HCT116 (cell line): ENCODE results near the gene HESX1. TPM values are rescaled to one million over a fixed set of nuclear protein-coding genes. Genes with fewer than 3 reads are reported as not detected.

Experiments used
- ATAC-seq: fragments of 200-7000 bp; cut with Tn5 transposase; 2 replicates; pipeline ENCODE4 v1.9.1; 2020; ENCODE audit warnings: mild to moderate bottlenecking, moderate library complexity
- BruUV-seq: library from RNA; stranded (reverse); fragments of 400-500 nt; replicated peaks from 2 replicates; lab custom pipeline; 2021; lab: Mats Ljungman, UMichigan
- CTCF ChIA-PET: fragments of 300-600 bp; sonication (Branson Sonifier 250); formaldehyde crosslinking; loops from one replicate; lab custom pipeline; 2021; ENCODE audit warnings: antibody characterized with exemption; lab: Charles Lee
- POLR2A ChIA-PET: fragments of 300-600, 350-600 bp; sonication (Branson Sonifier 250); formaldehyde crosslinking; loops from one replicate; lab custom pipeline; 2021; ENCODE audit warnings: antibody characterized with exemption; lab: Charles Lee
- RAD21 ChIA-PET, 2 experiments: fragments of 300-600 bp; sonication (Branson Sonifier 250); formaldehyde crosslinking; loops; one replicate each; lab custom pipeline; 2023; ENCODE audit warnings: low total read pairs in 2 of 2; ENCODE audit not compliant: uncharacterized antibody in 2 of 2, unreplicated experiment in 2 of 2, low non-redundant PET in 1 of 2; lab: Charles Lee
- DNase-seq: peaks from one replicate; pipeline ENCODE4 v3.0.0-alpha.2; 2010; ENCODE audit warnings: low read depth, low spot score
- H2AFZ ChIP-seq: fragments of 200-600 bp; shearing (Covaris generic), sonication (generic); 2 replicates; pipeline ENCODE4 v1.6.1; 2017; ENCODE audit warnings: low read depth, mixed run types, mixed read lengths, antibody characterized with exemption, low read length; ENCODE audit not compliant: poor library complexity, severe bottlenecking
- H3K27ac ChIP-seq: 2 replicates; pipeline ENCODE4 v1.5.1; 2012; ENCODE audit warnings: low read depth, low read length
- H3K27me3 ChIP-seq: fragments of 200-600 bp; sonication (generic); 2 replicates; pipeline ENCODE4 v1.6.1; 2016; ENCODE audit warnings: mixed run types, low read length, mixed read lengths; ENCODE audit not compliant: insufficient read depth
- H3K36me3 ChIP-seq, 2 experiments: fragments of 200-500 bp in 1 of 2; fragments of 200-600 bp in 1 of 2; sonication (Bioruptor generic) in 1 of 2; sonication (generic) in 1 of 2; 2 replicates each; pipeline versions ENCODE4 v1.5.1 to v1.6.1; 2014 to 2016; ENCODE audit warnings: low read length in 2 of 2, inconsistent platforms in 1 of 2, mixed read lengths in 1 of 2, mixed run types in 1 of 2; ENCODE audit not compliant: insufficient read depth in 2 of 2, control insufficient read depth in 1 of 2
- H3K4me1 ChIP-seq, 2 experiments: fragments of 200-600 bp in 1 of 2; sonication (generic) in 1 of 2; 2 replicates each; pipeline versions ENCODE4 v1.5.1 to v1.6.1; 2012 to 2017; ENCODE audit warnings: low read length in 2 of 2, inconsistent platforms in 1 of 2, mild to moderate bottlenecking in 1 of 2, mixed read lengths in 1 of 2, mixed run types in 1 of 2, moderate library complexity in 1 of 2; ENCODE audit not compliant: insufficient read depth in 2 of 2, control insufficient read depth in 1 of 2
- H3K4me2 ChIP-seq: fragments of 200-600 bp; sonication (generic); 2 replicates; pipeline ENCODE4 v1.6.1; 2017; ENCODE audit warnings: mixed run types, low read length, mixed read lengths
- H3K4me3 ChIP-seq, 2 experiments: fragments of 200-600 bp in 1 of 2; sonication (generic) in 1 of 2; replicated peaks in 1 of 2; 2 replicates each; pipeline ENCODE4 v1.5.1; 2011 to 2016; ENCODE audit warnings: low read length in 2 of 2, control low read depth in 1 of 2, low read depth in 1 of 2, mild to moderate bottlenecking in 1 of 2, mixed read lengths in 1 of 2, mixed run types in 1 of 2
- H3K79me2 ChIP-seq: fragments of 200-600 bp; sonication (generic); 2 replicates; pipeline ENCODE4 v1.6.1; 2017; ENCODE audit warnings: mild to moderate bottlenecking, mixed run types, low read length, moderate library complexity, mixed read lengths; ENCODE audit not compliant: insufficient read depth
- H3K9ac ChIP-seq: fragments of 200-600 bp; sonication (generic); 2 replicates; pipeline ENCODE4 v1.6.1; 2016; ENCODE audit warnings: low read length, mixed read lengths
- H3K9me2 ChIP-seq: fragments of 200-600 bp; sonication (generic), shearing (Covaris generic); 2 replicates; pipeline ENCODE4 v1.6.1; 2017; ENCODE audit warnings: mixed run types, mild to moderate bottlenecking, moderate library complexity; ENCODE audit not compliant: insufficient read depth
- H3K9me3 ChIP-seq, 2 experiments: fragments of 200-500 bp in 1 of 2; fragments of 200-600 bp in 1 of 2; sonication (Bioruptor generic) in 1 of 2; sonication (generic) in 1 of 2; 2 replicates each; pipeline ENCODE4 v1.6.1; 2014 to 2017; ENCODE audit warnings: low read length in 2 of 2, mixed read lengths in 2 of 2, inconsistent platforms in 1 of 2, low read depth in 1 of 2, mild to moderate bottlenecking in 1 of 2, mixed run types in 1 of 2, moderate library complexity in 1 of 2; ENCODE audit not compliant: control insufficient read depth in 1 of 2, insufficient read depth in 1 of 2
- H4K20me1 ChIP-seq: fragments of 200-600 bp; sonication (generic), shearing (Covaris generic); 2 replicates; pipeline ENCODE4 v1.6.1; 2017; ENCODE audit warnings: mixed run types, mild to moderate bottlenecking, moderate library complexity; ENCODE audit not compliant: insufficient read depth
- CBX3 ChIP-seq: IDR thresholded peaks from 2 replicates; pipeline ENCODE4 v1.6.1; 2012; ENCODE audit warnings: low read depth
- EGR1 ChIP-seq: IDR thresholded peaks from 2 replicates; pipeline ENCODE4 v1.6.1; 2012; ENCODE audit warnings: low read depth
- EZH2 ChIP-seq: fragments of 200-600 bp; sonication (generic); IDR thresholded peaks from 2 replicates; pipeline ENCODE4 v1.6.1; 2017; ENCODE audit warnings: antibody characterized with exemption, mixed run types
- EZH2phosphoT487 ChIP-seq: fragments of 200-600 bp; IDR thresholded peaks from 2 replicates; pipeline ENCODE4 v1.6.1; 2018; ENCODE audit warnings: antibody characterized with exemption, borderline replicate concordance
- JUND ChIP-seq: IDR thresholded peaks from 2 replicates; pipeline ENCODE4 v1.6.1; 2012
- POLR2AphosphoS5 ChIP-seq: IDR thresholded peaks from 2 replicates; pipeline ENCODE4 v1.6.1; 2011; ENCODE audit warnings: mild to moderate bottlenecking, low read depth, low read length, moderate library complexity
- SIN3A ChIP-seq: IDR thresholded peaks from 2 replicates; pipeline ENCODE4 v1.6.1; 2012; ENCODE audit warnings: low read depth
- SP1 ChIP-seq: IDR thresholded peaks from 2 replicates; pipeline ENCODE4 v1.6.1; 2012; ENCODE audit warnings: low read depth
- SRF ChIP-seq: IDR thresholded peaks from 2 replicates; pipeline ENCODE4 v1.6.1; 2012; ENCODE audit warnings: low read depth
- TCF7L2 ChIP-seq: IDR thresholded peaks from 2 replicates; pipeline ENCODE4 v1.7.0; 2011; ENCODE audit warnings: borderline replicate concordance, inconsistent platforms; ENCODE audit not compliant: insufficient read depth, insufficient read length; ENCODE audit errors: extremely low read depth
- YY1 ChIP-seq: IDR thresholded peaks from 2 replicates; pipeline ENCODE4 v1.6.1; 2011; ENCODE audit warnings: low read length, low read depth, moderate library complexity, mild to moderate bottlenecking; ENCODE audit not compliant: insufficient replicate concordance; ENCODE audit errors: extremely low read depth
- ZFX ChIP-seq: fragments of 450-650 bp; IDR thresholded peaks from 2 replicates; pipeline ENCODE4 v1.6.1; 2017
- ZNF274 ChIP-seq: fragments of 200-500 bp; sonication (Bioruptor generic); IDR thresholded peaks from 2 replicates; pipeline ENCODE4 v1.6.1; 2014; ENCODE audit warnings: mild to moderate bottlenecking, low read depth, low read length, inconsistent platforms
- intact Hi-C: fragments of 100-400 bp; cut with micrococcal nuclease; formaldehyde crosslinking; loops from 2 replicates; pipeline ENCODE4 v1.10.0; 2022
- total RNA-seq: library from RNA; stranded (reverse); gene quantifications from one replicate; pipeline ENCODE4 v1.2.1, GENCODE V29; 2021; ENCODE audit not compliant: unreplicated experiment
- TF ChIP-seq, protein P1 (sequence below): IDR thresholded peaks from 2 replicates; pipeline ENCODE4 v1.6.1; 2012
- TF ChIP-seq, protein P2 (sequence below), 3 experiments: fragments of 200-600 bp in 1 of 3; sonication (generic) in 1 of 3; IDR thresholded peaks in 2 of 3; conservative IDR thresholded peaks in 1 of 3; 2 replicates each; pipeline ENCODE4 v1.5.1; 2012 to 2017; ENCODE audit warnings: low read depth in 2 of 3, low read length in 2 of 3, antibody characterized with exemption in 1 of 3, borderline replicate concordance in 1 of 3, control low read depth in 1 of 3, mild to moderate bottlenecking in 1 of 3, mixed read lengths in 1 of 3, mixed run types in 1 of 3, moderate library complexity in 1 of 3; ENCODE audit not compliant: insufficient read depth in 1 of 3
- TF ChIP-seq, protein P3 (sequence below): IDR thresholded peaks from 2 replicates; pipeline ENCODE4 v1.6.1; 2011; ENCODE audit warnings: mild to moderate bottlenecking, low read length, moderate library complexity; ENCODE audit not compliant: insufficient replicate concordance; ENCODE audit errors: extremely low read depth

Gene HESX1
- total RNA-seq, 1 experiment from 2014 or later = 2.1 TPM

DNA sequence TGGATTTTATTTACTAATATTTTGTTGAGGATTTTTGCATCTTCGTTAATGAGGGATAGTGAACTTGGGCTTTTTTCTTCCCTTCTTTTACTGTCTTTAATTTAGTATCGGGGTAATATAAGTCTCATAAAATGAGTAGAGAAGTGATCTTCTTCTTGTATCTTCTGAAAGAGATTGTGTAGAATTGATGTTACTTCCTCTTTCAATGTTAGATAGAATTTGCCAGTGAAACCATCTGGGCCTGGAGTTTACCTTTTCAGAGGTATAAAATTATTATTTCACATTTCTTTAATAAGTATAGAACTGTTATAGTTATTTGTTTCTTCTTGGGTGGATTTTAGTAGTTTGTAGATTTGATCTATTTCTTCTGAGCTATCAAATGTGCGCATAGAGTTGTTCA lies 7.8 kb downstream of the HESX1 start:
- Histone ChIP-seq H3K4me1 (no peaks in the 10 kb centered on the region), H3K27me3 (no peaks in the 10 kb centered on the region), H2AFZ (no peak overlapping the region), H3K27ac (no peak overlapping the region), H3K9ac (no peak overlapping the region), H3K36me3 (no peaks in the 10 kb centered on the region), H3K4me3 (no peak overlapping the region), H3K9me2 (no peaks in the 10 kb centered on the region), H3K9me3 (no peaks in the 10 kb centered on the region), H3K4me2 (no peak overlapping the region), H3K79me2 (no peaks in the 10 kb centered on the region), H4K20me1 (no peaks in the 10 kb centered on the region)
- RAD21 ChIA-PET = no interaction called here
- intact Hi-C loops = no loop called here
- no peak for ATAC-seq
- DNase-seq = no peak
- BruUV-seq = no TSS peak
- CTCF ChIA-PET = no interaction called here
- TF ChIP-seq YY1 (no peak), SP1 (no peak), TCF7L2 (no peak), SRF (no peak), ZNF274 (no peak), EZH2 (no peak), CBX3 (no peak), ZFX (no peak), EGR1 (no peak), JUND (no peak), POLR2AphosphoS5 (no peak), EZH2phosphoT487 (no peak), SIN3A (no peak)
- TF ChIP-seq, protein P1, sequence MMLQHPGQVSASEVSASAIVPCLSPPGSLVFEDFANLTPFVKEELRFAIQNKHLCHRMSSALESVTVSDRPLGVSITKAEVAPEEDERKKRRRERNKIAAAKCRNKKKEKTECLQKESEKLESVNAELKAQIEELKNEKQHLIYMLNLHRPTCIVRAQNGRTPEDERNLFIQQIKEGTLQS = no peak
- TF ChIP-seq, protein P2, sequence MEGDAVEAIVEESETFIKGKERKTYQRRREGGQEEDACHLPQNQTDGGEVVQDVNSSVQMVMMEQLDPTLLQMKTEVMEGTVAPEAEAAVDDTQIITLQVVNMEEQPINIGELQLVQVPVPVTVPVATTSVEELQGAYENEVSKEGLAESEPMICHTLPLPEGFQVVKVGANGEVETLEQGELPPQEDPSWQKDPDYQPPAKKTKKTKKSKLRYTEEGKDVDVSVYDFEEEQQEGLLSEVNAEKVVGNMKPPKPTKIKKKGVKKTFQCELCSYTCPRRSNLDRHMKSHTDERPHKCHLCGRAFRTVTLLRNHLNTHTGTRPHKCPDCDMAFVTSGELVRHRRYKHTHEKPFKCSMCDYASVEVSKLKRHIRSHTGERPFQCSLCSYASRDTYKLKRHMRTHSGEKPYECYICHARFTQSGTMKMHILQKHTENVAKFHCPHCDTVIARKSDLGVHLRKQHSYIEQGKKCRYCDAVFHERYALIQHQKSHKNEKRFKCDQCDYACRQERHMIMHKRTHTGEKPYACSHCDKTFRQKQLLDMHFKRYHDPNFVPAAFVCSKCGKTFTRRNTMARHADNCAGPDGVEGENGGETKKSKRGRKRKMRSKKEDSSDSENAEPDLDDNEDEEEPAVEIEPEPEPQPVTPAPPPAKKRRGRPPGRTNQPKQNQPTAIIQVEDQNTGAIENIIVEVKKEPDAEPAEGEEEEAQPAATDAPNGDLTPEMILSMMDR (IDR thresholded peaks at IDR 0.05 in 2 of 3, conservative IDR thresholded peaks at IDR 0.05 in 1 of 3; ENCODE audit: borderline replicate concordance in 1 of 3, insufficient read depth in 1 of 3, low read depth in 2 of 3, low read length in 2 of 3) = no peak
- TF ChIP-seq, protein P3, sequence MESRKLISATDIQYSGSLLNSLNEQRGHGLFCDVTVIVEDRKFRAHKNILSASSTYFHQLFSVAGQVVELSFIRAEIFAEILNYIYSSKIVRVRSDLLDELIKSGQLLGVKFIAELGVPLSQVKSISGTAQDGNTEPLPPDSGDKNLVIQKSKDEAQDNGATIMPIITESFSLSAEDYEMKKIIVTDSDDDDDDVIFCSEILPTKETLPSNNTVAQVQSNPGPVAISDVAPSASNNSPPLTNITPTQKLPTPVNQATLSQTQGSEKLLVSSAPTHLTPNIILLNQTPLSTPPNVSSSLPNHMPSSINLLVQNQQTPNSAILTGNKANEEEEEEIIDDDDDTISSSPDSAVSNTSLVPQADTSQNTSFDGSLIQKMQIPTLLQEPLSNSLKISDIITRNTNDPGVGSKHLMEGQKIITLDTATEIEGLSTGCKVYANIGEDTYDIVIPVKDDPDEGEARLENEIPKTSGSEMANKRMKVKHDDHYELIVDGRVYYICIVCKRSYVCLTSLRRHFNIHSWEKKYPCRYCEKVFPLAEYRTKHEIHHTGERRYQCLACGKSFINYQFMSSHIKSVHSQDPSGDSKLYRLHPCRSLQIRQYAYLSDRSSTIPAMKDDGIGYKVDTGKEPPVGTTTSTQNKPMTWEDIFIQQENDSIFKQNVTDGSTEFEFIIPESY = no peak
- POLR2A ChIA-PET = no interaction called here
